ENCODE results near the gene SPATS2.

DNA sequence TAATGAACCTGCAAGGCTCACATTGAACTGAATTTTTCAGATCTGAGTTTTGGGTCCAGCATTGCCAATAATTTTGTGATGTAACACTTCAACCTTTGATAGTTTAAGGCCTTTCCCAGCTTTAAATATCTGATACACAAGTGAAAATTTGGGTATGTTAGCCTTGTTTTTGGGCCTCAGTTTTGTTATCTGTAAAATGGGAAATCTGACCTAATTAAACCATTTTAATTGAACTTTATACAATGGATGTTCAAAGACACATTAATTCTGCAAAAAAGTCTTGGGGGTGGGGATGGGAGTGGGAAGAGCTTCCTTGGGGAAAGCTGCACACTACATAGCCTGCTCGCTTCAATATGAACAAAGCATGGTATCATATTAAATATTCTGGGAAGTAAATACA is 5.2 kb upstream of the SPATS2 start:
- TF ChIP-seq JUND (IDR thresholded peaks at IDR 0.05; ENCODE audit: low read depth, low read length) (no peak), ASH2L (IDR thresholded peaks at IDR 0.05; ENCODE audit: borderline replicate concordance, low read depth) (no peak), TAF1 (IDR thresholded peaks at IDR 0.05; ENCODE audit: borderline replicate concordance, low read depth, low read length) (no peak), EZH2 (IDR thresholded peaks at IDR 0.05; ENCODE audit: borderline replicate concordance, control insufficient read depth, low read depth, low read length) (no peak), SMAD1 (IDR thresholded peaks at IDR 0.05; ENCODE audit: low read depth, partially characterized antibody) (no peak), SMAD5 (IDR thresholded peaks at IDR 0.05; ENCODE audit: low read depth) (no peak), POLR2AphosphoS5 (IDR thresholded peaks at IDR 0.05; ENCODE audit: low read length) (no peak), IKZF1 (conservative IDR thresholded peaks at IDR 0.05) (no peak)
- TF ChIP-seq, protein P1, sequence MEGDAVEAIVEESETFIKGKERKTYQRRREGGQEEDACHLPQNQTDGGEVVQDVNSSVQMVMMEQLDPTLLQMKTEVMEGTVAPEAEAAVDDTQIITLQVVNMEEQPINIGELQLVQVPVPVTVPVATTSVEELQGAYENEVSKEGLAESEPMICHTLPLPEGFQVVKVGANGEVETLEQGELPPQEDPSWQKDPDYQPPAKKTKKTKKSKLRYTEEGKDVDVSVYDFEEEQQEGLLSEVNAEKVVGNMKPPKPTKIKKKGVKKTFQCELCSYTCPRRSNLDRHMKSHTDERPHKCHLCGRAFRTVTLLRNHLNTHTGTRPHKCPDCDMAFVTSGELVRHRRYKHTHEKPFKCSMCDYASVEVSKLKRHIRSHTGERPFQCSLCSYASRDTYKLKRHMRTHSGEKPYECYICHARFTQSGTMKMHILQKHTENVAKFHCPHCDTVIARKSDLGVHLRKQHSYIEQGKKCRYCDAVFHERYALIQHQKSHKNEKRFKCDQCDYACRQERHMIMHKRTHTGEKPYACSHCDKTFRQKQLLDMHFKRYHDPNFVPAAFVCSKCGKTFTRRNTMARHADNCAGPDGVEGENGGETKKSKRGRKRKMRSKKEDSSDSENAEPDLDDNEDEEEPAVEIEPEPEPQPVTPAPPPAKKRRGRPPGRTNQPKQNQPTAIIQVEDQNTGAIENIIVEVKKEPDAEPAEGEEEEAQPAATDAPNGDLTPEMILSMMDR (IDR thresholded peaks at IDR 0.05 in 2 of 3, conservative IDR thresholded peaks at IDR 0.05 in 1 of 3; ENCODE audit: control insufficient read depth in 2 of 3, extremely low read depth in 1 of 3, insufficient read depth in 1 of 3, low read depth in 3 of 3, low read length in 3 of 3): no peak
- TF ChIP-seq, protein P2, sequence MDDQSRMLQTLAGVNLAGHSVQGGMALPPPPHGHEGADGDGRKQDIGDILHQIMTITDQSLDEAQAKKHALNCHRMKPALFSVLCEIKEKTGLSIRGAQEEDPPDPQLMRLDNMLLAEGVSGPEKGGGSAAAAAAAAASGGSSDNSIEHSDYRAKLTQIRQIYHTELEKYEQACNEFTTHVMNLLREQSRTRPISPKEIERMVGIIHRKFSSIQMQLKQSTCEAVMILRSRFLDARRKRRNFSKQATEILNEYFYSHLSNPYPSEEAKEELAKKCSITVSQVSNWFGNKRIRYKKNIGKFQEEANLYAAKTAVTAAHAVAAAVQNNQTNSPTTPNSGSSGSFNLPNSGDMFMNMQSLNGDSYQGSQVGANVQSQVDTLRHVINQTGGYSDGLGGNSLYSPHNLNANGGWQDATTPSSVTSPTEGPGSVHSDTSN (IDR thresholded peaks at IDR 0.05; ENCODE audit: insufficient replicate concordance, low read depth, low read length): no peak
- TF ChIP-seq, protein P3, sequence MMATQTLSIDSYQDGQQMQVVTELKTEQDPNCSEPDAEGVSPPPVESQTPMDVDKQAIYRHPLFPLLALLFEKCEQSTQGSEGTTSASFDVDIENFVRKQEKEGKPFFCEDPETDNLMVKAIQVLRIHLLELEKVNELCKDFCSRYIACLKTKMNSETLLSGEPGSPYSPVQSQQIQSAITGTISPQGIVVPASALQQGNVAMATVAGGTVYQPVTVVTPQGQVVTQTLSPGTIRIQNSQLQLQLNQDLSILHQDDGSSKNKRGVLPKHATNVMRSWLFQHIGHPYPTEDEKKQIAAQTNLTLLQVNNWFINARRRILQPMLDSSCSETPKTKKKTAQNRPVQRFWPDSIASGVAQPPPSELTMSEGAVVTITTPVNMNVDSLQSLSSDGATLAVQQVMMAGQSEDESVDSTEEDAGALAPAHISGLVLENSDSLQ (IDR thresholded peaks at IDR 0.05): no peak
- TF ChIP-seq, protein P4, sequence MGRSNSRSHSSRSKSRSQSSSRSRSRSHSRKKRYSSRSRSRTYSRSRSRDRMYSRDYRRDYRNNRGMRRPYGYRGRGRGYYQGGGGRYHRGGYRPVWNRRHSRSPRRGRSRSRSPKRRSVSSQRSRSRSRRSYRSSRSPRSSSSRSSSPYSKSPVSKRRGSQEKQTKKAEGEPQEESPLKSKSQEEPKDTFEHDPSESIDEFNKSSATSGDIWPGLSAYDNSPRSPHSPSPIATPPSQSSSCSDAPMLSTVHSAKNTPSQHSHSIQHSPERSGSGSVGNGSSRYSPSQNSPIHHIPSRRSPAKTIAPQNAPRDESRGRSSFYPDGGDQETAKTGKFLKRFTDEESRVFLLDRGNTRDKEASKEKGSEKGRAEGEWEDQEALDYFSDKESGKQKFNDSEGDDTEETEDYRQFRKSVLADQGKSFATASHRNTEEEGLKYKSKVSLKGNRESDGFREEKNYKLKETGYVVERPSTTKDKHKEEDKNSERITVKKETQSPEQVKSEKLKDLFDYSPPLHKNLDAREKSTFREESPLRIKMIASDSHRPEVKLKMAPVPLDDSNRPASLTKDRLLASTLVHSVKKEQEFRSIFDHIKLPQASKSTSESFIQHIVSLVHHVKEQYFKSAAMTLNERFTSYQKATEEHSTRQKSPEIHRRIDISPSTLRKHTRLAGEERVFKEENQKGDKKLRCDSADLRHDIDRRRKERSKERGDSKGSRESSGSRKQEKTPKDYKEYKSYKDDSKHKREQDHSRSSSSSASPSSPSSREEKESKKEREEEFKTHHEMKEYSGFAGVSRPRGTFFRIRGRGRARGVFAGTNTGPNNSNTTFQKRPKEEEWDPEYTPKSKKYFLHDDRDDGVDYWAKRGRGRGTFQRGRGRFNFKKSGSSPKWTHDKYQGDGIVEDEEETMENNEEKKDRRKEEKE (IDR thresholded peaks at IDR 0.05): no peak
